ENCODE data around the gene IZUMO1. TPM values are rescaled to one million over a fixed set of nuclear protein-coding genes. Genes with fewer than 3 reads are reported as not detected.
A peak's percentile ranks its signal among the peaks of the same experiment; 100 is the strongest.

The IZUMO1 gene
- total and polyA plus RNA-seq, 9 of the 15 experiments (the other 6 are each of a cell fraction or from before 2014, with no cell fraction given), result 0.14 to 2.1 (median 0.73) TPM

GRCh38 chr19:48724796-48725753 lies 21.6 kb downstream of the IZUMO1 start (continued):
- TF ChIP-seq ZNF445 (CRISPR knock-in tag; IDR thresholded peaks at IDR 0.05; ENCODE audit: low read depth), result no peak
- no peak for TF ChIP-seq ZNF134 (CRISPR knock-in tag; conservative IDR thresholded peaks at IDR 0.05)
- peak; percentile 41; the same call in 1 of the 2 replicates for TF ChIP-seq VEZF1 (CRISPR knock-in tag; IDR thresholded peaks at IDR 0.05)
- peak; percentile 95 for TF ChIP-seq SIX5 (IDR thresholded peaks at IDR 0.05; ENCODE audit: borderline replicate concordance in 1 of 2, insufficient read depth in 1 of 2, low read depth in 1 of 2, low read length in 2 of 2)
- peak; percentile 21; the same call in 1 of the 2 replicates for TF ChIP-seq EHMT2 (IDR thresholded peaks at IDR 0.05)
- TF ChIP-seq TEAD4 (IDR thresholded peaks at IDR 0.05; ENCODE audit: low read length), result peak; percentile 47; the same call in 1 of the 2 replicates
- no peak for TF ChIP-seq TEAD4 (CRISPR knock-in tag; IDR thresholded peaks at IDR 0.05; ENCODE audit: borderline replicate concordance)
- TF ChIP-seq ZNF561 (CRISPR knock-in tag; conservative IDR thresholded peaks at IDR 0.05), result no peak
- TF ChIP-seq NRF1 (conservative IDR thresholded peaks at IDR 0.05 in 1 of 2, IDR thresholded peaks at IDR 0.05 in 1 of 2), result peak in 1 of 2 experiments; percentile 33; a peak in 3 of 4 replicates
- TF ChIP-seq IRF1 (CRISPR knock-in tag; IDR thresholded peaks at IDR 0.05; ENCODE audit: borderline replicate concordance), result no peak
- TF ChIP-seq ZNF24 (IDR thresholded peaks at IDR 0.05), result no peak
- TF ChIP-seq FOXJ2 (tag; IDR thresholded peaks at IDR 0.05), result peak; percentile 56; the same call in 1 of the 2 replicates
- TF ChIP-seq ZNF316 (IDR thresholded peaks at IDR 0.05), result peak; percentile 69
- no peak for TF ChIP-seq PRPF4 (IDR thresholded peaks at IDR 0.05; ENCODE audit: insufficient read depth, low read depth, low read length, poor library complexity, severe bottlenecking)
- peak; percentile 49; the same call in 1 of the 2 replicates for TF ChIP-seq HDGF (IDR thresholded peaks at IDR 0.05)
- peak; percentile 50 for TF ChIP-seq SUPT5H (IDR thresholded peaks at IDR 0.05)
- TF ChIP-seq HDAC8 (tag; IDR thresholded peaks at IDR 0.05), result no peak
- TF ChIP-seq ZNF133 (CRISPR knock-in tag; IDR thresholded peaks at IDR 0.05), result no peak
- no peak for TF ChIP-seq NCOA6 (IDR thresholded peaks at IDR 0.05)
- TF ChIP-seq BMI1 (IDR thresholded peaks at IDR 0.05; ENCODE audit: low read length), result no peak
- 0 out of 2 replicates have a peak, but pooled peaks have one; percentile 12 for TF ChIP-seq ESRRA (IDR thresholded peaks at IDR 0.05; ENCODE audit: borderline replicate concordance, low read depth)
- no peak for TF ChIP-seq FUS (optimal IDR thresholded peaks at IDR 0.05; ENCODE audit: low read depth, low read length)
- no peak for TF ChIP-seq FOS (IDR thresholded peaks at IDR 0.05; ENCODE audit: extremely low read depth, insufficient read length)
- TF ChIP-seq NR2C1 (IDR thresholded peaks at IDR 0.05), result no peak; the same call in 1 of the 2 replicates
- peak; percentile 55 for TF ChIP-seq NR2C1 (tag; IDR thresholded peaks at IDR 0.05)
- peak; percentile 96 for TF ChIP-seq NFIC (IDR thresholded peaks at IDR 0.05)
- peak; percentile 93 for TF ChIP-seq GABPA (tag; conservative IDR thresholded peaks at IDR 0.05; ENCODE audit: low read depth)
